HepG2 (cell line): ENCODE results near the gene PLK3. TPM values are rescaled to one million over a fixed set of nuclear protein-coding genes. Genes with fewer than 3 reads are reported as not detected.

ENCODE experiments used
- ADNP ChIP-seq: sonication (generic); formaldehyde crosslinking; IDR thresholded peaks from 2 replicates; pipeline ENCODE4 v1.4.0; 2020; ENCODE audit warnings: missing genetic modification reagents
- CTCF ChIP-seq: sonication (generic); formaldehyde crosslinking; IDR thresholded peaks from 2 replicates; pipeline ENCODE4 v1.5.0; 2020; ENCODE audit warnings: mild to moderate bottlenecking, missing genetic modification reagents, moderate library complexity
- DZIP1 ChIP-seq: sonication (generic); formaldehyde crosslinking; IDR thresholded peaks from 2 replicates; pipeline ENCODE4 v1.5.0; 2020; ENCODE audit warnings: mild to moderate bottlenecking, missing genetic modification reagents
- GTF2F1 ChIP-seq: fragments of 150-350 bp; IDR thresholded peaks from 2 replicates; pipeline ENCODE4 v1.6.1; 2014; ENCODE audit warnings: low read length
- HDAC2 ChIP-seq: sonication (generic); formaldehyde crosslinking; IDR thresholded peaks from 2 replicates; pipeline ENCODE4 v1.4.0; 2020; ENCODE audit warnings: missing genetic modification reagents
- HES4 ChIP-seq: sonication (generic); formaldehyde crosslinking; IDR thresholded peaks from 2 replicates; pipeline ENCODE4 v1.9.0; 2021; ENCODE audit warnings: mild to moderate bottlenecking, missing genetic modification reagents, borderline replicate concordance
- JDP2 ChIP-seq: sonication (generic); formaldehyde crosslinking; IDR thresholded peaks from 2 replicates; pipeline ENCODE4 v1.8.1; 2022; ENCODE audit warnings: missing genetic modification reagents, borderline replicate concordance
- KDM2A ChIP-seq: sonication (generic); formaldehyde crosslinking; IDR thresholded peaks from 2 replicates; pipeline ENCODE4 v1.4.0; 2020; ENCODE audit warnings: low read depth, missing genetic modification reagents, borderline replicate concordance
- MAFG ChIP-seq: sonication (generic); formaldehyde crosslinking; IDR thresholded peaks from 2 replicates; pipeline ENCODE4 v1.5.1; 2020; ENCODE audit warnings: mild to moderate bottlenecking, missing genetic modification reagents
- MIER3 ChIP-seq: IDR thresholded peaks from 2 replicates; pipeline ENCODE4 v1.6.1; 2016; ENCODE audit warnings: missing compliant biosample characterization, borderline replicate concordance
- NFE2 ChIP-seq: sonication (generic); formaldehyde crosslinking; IDR thresholded peaks from 2 replicates; pipeline ENCODE4 v1.4.0; 2020; ENCODE audit warnings: missing genetic modification reagents
- PAWR ChIP-seq: sonication (generic); formaldehyde crosslinking; IDR thresholded peaks from 2 replicates; pipeline ENCODE4 v1.4.0; 2020; ENCODE audit warnings: missing genetic modification reagents, mild to moderate bottlenecking, borderline replicate concordance
- RXRA ChIP-seq: sonication (generic); formaldehyde crosslinking; IDR thresholded peaks from 2 replicates; pipeline ENCODE4 v1.5.1; 2020; ENCODE audit warnings: missing genetic modification reagents
- SATB2 ChIP-seq: sonication (generic); formaldehyde crosslinking; IDR thresholded peaks from 2 replicates; pipeline ENCODE4 v1.5.0; 2020; ENCODE audit warnings: missing genetic modification reagents
- SMC3 ChIP-seq: IDR thresholded peaks from 2 replicates; pipeline ENCODE4 v1.6.1; 2011; ENCODE audit warnings: low read length, improper control_type of control experiment
- TFE3 ChIP-seq: IDR thresholded peaks from 2 replicates; pipeline ENCODE4 v1.6.1; 2016
- TOE1 ChIP-seq: sonication (generic); formaldehyde crosslinking; IDR thresholded peaks from 2 replicates; pipeline ENCODE4 v1.4.0; 2020; ENCODE audit warnings: mild to moderate bottlenecking, missing genetic modification reagents
- ZBTB20 ChIP-seq: sonication (generic); formaldehyde crosslinking; IDR thresholded peaks from 2 replicates; pipeline ENCODE4 v1.8.1; 2023; ENCODE audit warnings: missing genetic modification reagents, low read depth, mild to moderate bottlenecking, borderline replicate concordance
- ZKSCAN5 ChIP-seq: sonication (generic); formaldehyde crosslinking; IDR thresholded peaks from 2 replicates; pipeline ENCODE4 v1.5.1; 2020; ENCODE audit warnings: mild to moderate bottlenecking, missing genetic modification reagents
- ZNF121 ChIP-seq: sonication (generic); formaldehyde crosslinking; IDR thresholded peaks from 2 replicates; pipeline ENCODE4 v1.5.0; 2020; ENCODE audit warnings: mild to moderate bottlenecking, missing genetic modification reagents
- ZNF414 ChIP-seq: sonication (generic); formaldehyde crosslinking; IDR thresholded peaks from 2 replicates; pipeline ENCODE4 v1.5.0; 2020; ENCODE audit warnings: missing genetic modification reagents
- ZNF543 ChIP-seq: sonication (generic); formaldehyde crosslinking; IDR thresholded peaks from 2 replicates; pipeline ENCODE4 v1.4.0; 2020; ENCODE audit warnings: mild to moderate bottlenecking, missing genetic modification reagents
- ZNF550 ChIP-seq: sonication (generic); formaldehyde crosslinking; IDR thresholded peaks from 2 replicates; pipeline ENCODE4 v1.4.0; 2020; ENCODE audit warnings: mild to moderate bottlenecking, missing genetic modification reagents, borderline replicate concordance
- ZNF557 ChIP-seq: sonication (generic); formaldehyde crosslinking; IDR thresholded peaks from 2 replicates; pipeline ENCODE4 v1.4.0; 2020; ENCODE audit warnings: missing genetic modification reagents
- ZNF558 ChIP-seq: sonication (generic); formaldehyde crosslinking; IDR thresholded peaks from 2 replicates; pipeline ENCODE4 v1.9.0; 2022; ENCODE audit warnings: mild to moderate bottlenecking, missing genetic modification reagents, borderline replicate concordance
- ZSCAN22 ChIP-seq: sonication (generic); formaldehyde crosslinking; IDR thresholded peaks from 2 replicates; pipeline ENCODE4 v1.4.0; 2020; ENCODE audit warnings: mild to moderate bottlenecking, missing genetic modification reagents
- polyA plus RNA-seq, 8 experiments: library from polyadenylated mRNA; depleted of rRNA in 3 of 8; stranded (reverse) in 7 of 8; unstranded in 1 of 8; fragments of >200 nt; fragmentation: Illumina TruSeq in 4 of 8; extraction: Trizol in 4 of 8; gene quantifications; 2 replicates each; pipeline versions ENCODE4 v1.2.1 to v1.2.3, GENCODE V29; 2011 to 2016; ENCODE audit warnings: low read depth in 4 of 8, missing spikeins in 1 of 8, mixed read lengths in 1 of 8; ENCODE audit not compliant: insufficient read depth in 1 of 8
- total RNA-seq, 5 experiments: library from RNA; depleted of rRNA; stranded (reverse); fragments of >200 nt; fragmentation: Illumina TruSeq; extraction: Trizol; gene quantifications; 2 replicates each; pipeline ENCODE4 v1.2.3, GENCODE V29; 2016; ENCODE audit warnings: low read depth in 1 of 5

The PLK3 gene
- total and polyA plus RNA-seq, 2 of the 13 experiments (the other 11 are each of a cell fraction or from before 2014, with no cell fraction given), result 9.8 to 16.9 TPM

GRCh38 chr1:44786138-44786840 lies 13.9 kb upstream of the PLK3 start (continued):
- TF ChIP-seq TOE1 (CRISPR knock-in tag), result no peak
- TF ChIP-seq ZNF414, result no peak
- TF ChIP-seq PAWR (CRISPR knock-in tag), result no peak
- TF ChIP-seq JDP2 (CRISPR knock-in tag), result no peak
- no peak for TF ChIP-seq SATB2
- peak; percentile 27; the same call in 1 of the 2 replicates for TF ChIP-seq SMC3
- TF ChIP-seq ZNF558, result no peak
- no peak for TF ChIP-seq GTF2F1
- no peak for TF ChIP-seq DZIP1 (CRISPR knock-in tag)
- TF ChIP-seq ZNF121 (CRISPR knock-in tag), result no peak
- TF ChIP-seq HES4 (CRISPR knock-in tag), result peak; percentile 35; the same call in 1 of the 2 replicates
- TF ChIP-seq MIER3 (CRISPR knock-in tag), result no peak
- TF ChIP-seq TFE3 (CRISPR knock-in tag), result 0 out of 2 replicates have a peak, but pooled peaks have one; percentile 29
- TF ChIP-seq ADNP, result no peak
- peak; percentile 48; the same call in 1 of the 2 replicates for TF ChIP-seq HDAC2 (CRISPR knock-in tag)
- TF ChIP-seq KDM2A (CRISPR knock-in tag), result peak; percentile 84; the same call in 1 of the 2 replicates
- no peak for TF ChIP-seq ZSCAN22
- TF ChIP-seq ZNF543 (CRISPR knock-in tag), result no peak
- no peak for TF ChIP-seq ZNF550 (CRISPR knock-in tag)
- no peak for TF ChIP-seq NFE2 (CRISPR knock-in tag)
- TF ChIP-seq RXRA (CRISPR knock-in tag), result peak; percentile 62; the same call in 1 of the 2 replicates
- TF ChIP-seq ZBTB20 (CRISPR knock-in tag), result no peak
- no peak for TF ChIP-seq ZKSCAN5
- no peak for TF ChIP-seq ZNF557
- TF ChIP-seq CTCF (CRISPR knock-in tag), result peak; percentile 91
- no peak for TF ChIP-seq MAFG
